Neuronal stem cell (in vitro differentiated cells): Measurements from ENCODE around the gene TAT.

Source experiments
- DNase-seq: peaks from one replicate; pipeline ENCODE4 v3.0.0-alpha.2; 2013; ENCODE audit warnings: low spot score
- H2AFZ ChIP-seq: one replicate; pipeline ENCODE4 v1.6.1; 2013; ENCODE audit warnings: mild to moderate bottlenecking, low read length, inconsistent platforms
- H2AK5ac ChIP-seq: 2 replicates; pipeline ENCODE4 v1.6.1; 2013; ENCODE audit warnings: low read depth, mild to moderate bottlenecking, inconsistent platforms, low read length, moderate library complexity, mixed read lengths
- H2BK120ac ChIP-seq: 2 replicates; pipeline ENCODE4 v1.6.1; 2013; ENCODE audit warnings: low read depth, mild to moderate bottlenecking, inconsistent platforms, low read length, moderate library complexity, mixed read lengths
- H2BK12ac ChIP-seq: one replicate; pipeline ENCODE4 v1.6.1; 2013; ENCODE audit warnings: low read length, inconsistent platforms
- H2BK15ac ChIP-seq: 2 replicates; pipeline ENCODE4 v1.6.1; 2013; ENCODE audit warnings: mild to moderate bottlenecking, low read length, inconsistent platforms, mixed read lengths
- H2BK5ac ChIP-seq: one replicate; pipeline ENCODE4 v1.6.1; 2013; ENCODE audit warnings: inconsistent platforms, mild to moderate bottlenecking, low read length, moderate library complexity
- H3K14ac ChIP-seq: one replicate; pipeline ENCODE4 v1.6.1; 2013; ENCODE audit warnings: low read length, inconsistent platforms
- H3K18ac ChIP-seq: 2 replicates; pipeline ENCODE4 v1.6.1; 2013; ENCODE audit warnings: low read length, inconsistent platforms
- H3K23ac ChIP-seq: 2 replicates; pipeline ENCODE4 v1.6.1; 2013; ENCODE audit warnings: low read depth, mild to moderate bottlenecking, mixed read lengths, low read length, inconsistent platforms; ENCODE audit not compliant: poor library complexity
- H3K27ac ChIP-seq: replicated peaks from 3 replicates; pipeline ENCODE4 v1.5.1; 2013; ENCODE audit warnings: low read length, inconsistent platforms
- H3K27me3 ChIP-seq, 3 experiments: 2 replicates each; pipeline ENCODE4 v1.6.1; 2013; ENCODE audit warnings: low read length in 3 of 3, mild to moderate bottlenecking in 2 of 3, inconsistent platforms in 1 of 3, low read depth in 1 of 3, mixed read lengths in 1 of 3, moderate library complexity in 1 of 3; ENCODE audit not compliant: control insufficient read depth in 3 of 3, insufficient read depth in 3 of 3
- H3K36me3 ChIP-seq, 2 donors: replicated peaks in 1 of 2; 2 replicates each; pipeline ENCODE4 v1.6.1; 2013; ENCODE audit warnings: low read length in 2 of 2; ENCODE audit not compliant: control insufficient read depth in 2 of 2, insufficient read depth in 2 of 2
- H3K4ac ChIP-seq: 2 replicates; pipeline ENCODE4 v1.6.1; 2013; ENCODE audit warnings: inconsistent platforms, mild to moderate bottlenecking, low read length, moderate library complexity
- H3K4me1 ChIP-seq, 2 donors: 1 replicate in 1 of 2; 2 replicates in 1 of 2; pipeline ENCODE4 v1.6.1; 2013; ENCODE audit warnings: low read length in 2 of 2, low read depth in 1 of 2; ENCODE audit not compliant: control insufficient read depth in 2 of 2, insufficient read depth in 1 of 2
- H3K4me2 ChIP-seq: one replicate; pipeline ENCODE4 v1.6.1; 2013; ENCODE audit warnings: mild to moderate bottlenecking, low read length, inconsistent platforms; ENCODE audit not compliant: insufficient read depth, poor library complexity, severe bottlenecking
- H3K4me3 ChIP-seq, 2 donors: 2 replicates each; pipeline ENCODE4 v1.5.1; 2013; ENCODE audit warnings: low read length in 2 of 2, mild to moderate bottlenecking in 2 of 2, inconsistent platforms in 1 of 2, moderate library complexity in 1 of 2
- H3K79me1 ChIP-seq: one replicate; pipeline ENCODE4 v1.6.1; 2013; ENCODE audit warnings: low read depth, mild to moderate bottlenecking, inconsistent platforms, low read length, moderate library complexity
- H3K9ac ChIP-seq: one replicate; pipeline ENCODE4 v1.6.1; 2013; ENCODE audit warnings: mild to moderate bottlenecking, low read depth, low read length, inconsistent platforms; ENCODE audit not compliant: poor library complexity
- H3K9me3 ChIP-seq, 2 donors: replicated peaks in 1 of 2; 2 replicates each; pipeline versions ENCODE3 to v1.6.1; 2013; ENCODE audit warnings: low read length in 2 of 2, mild to moderate bottlenecking in 2 of 2, inconsistent platforms in 1 of 2, low read depth in 1 of 2, mixed read lengths in 1 of 2, moderate library complexity in 1 of 2; ENCODE audit not compliant: control insufficient read depth in 2 of 2, insufficient read depth in 1 of 2
- H4K8ac ChIP-seq: one replicate; pipeline ENCODE4 v1.6.1; 2013; ENCODE audit warnings: low read depth, mild to moderate bottlenecking, inconsistent platforms, low read length, moderate library complexity
- H4K91ac ChIP-seq: one replicate; pipeline ENCODE4 v1.6.1; 2013; ENCODE audit warnings: low read length, low read depth, mild to moderate bottlenecking, inconsistent platforms; ENCODE audit not compliant: poor library complexity
- WGBS, 2 donors: extraction: QIAGEN DNeasy Blood & Tissue Kit; methylation state at CpG; one replicate each; pipeline ENCODE4 v1.1.7; 2013; ENCODE audit warnings: missing lambda C conversion rate in 2 of 2, mixed read lengths in 1 of 2; ENCODE audit not compliant: insufficient read length in 2 of 2, insufficient replicate concordance in 1 of 2; ENCODE audit errors: extremely low coverage in 2 of 2; 5-methylcytosine and 5-hydroxymethylcytosine counted together

TAT gene

GRCh38 chr16:71557299-71557698 lies 19.6 kb downstream of the TAT start:
- H3K9ac ChIP-seq: no peak overlapping the region
- H2BK5ac ChIP-seq: no peak overlapping the region
- H4K91ac ChIP-seq: no peak overlapping the region
- no peaks in the 10 kb centered on the region for H3K4me1 ChIP-seq
- no peak overlapping the region for H3K4me2 ChIP-seq
- H2BK120ac ChIP-seq: no peak overlapping the region
- no peak overlapping the region for H2BK15ac ChIP-seq
- no peak overlapping the region for H2AFZ ChIP-seq
- H3K14ac ChIP-seq: no peak overlapping the region
- H4K8ac ChIP-seq: no peak overlapping the region
- H3K79me1 ChIP-seq: no peaks in the 10 kb centered on the region
- no peaks in the 10 kb centered on the region for H3K27me3 ChIP-seq
- no peak overlapping the region for H2BK12ac ChIP-seq
- DNase-seq: no peak
- H3K23ac ChIP-seq: no peak overlapping the region
- no peak overlapping the region for H2AK5ac ChIP-seq
- H3K9me3 ChIP-seq: peaks cover 0 to 4% of the 10 kb centered on the region in 2 donors
- H3K4ac ChIP-seq: no peak overlapping the region
- no peak overlapping the region for H3K27ac ChIP-seq
- no CpG with 5 or more reads among the region's 3 CpGs for WGBS, 2 donors
- no peaks in the 10 kb centered on the region for H3K36me3 ChIP-seq
- H3K4me3 ChIP-seq: no peak overlapping the region
- no peak overlapping the region for H3K18ac ChIP-seq

DNA sequence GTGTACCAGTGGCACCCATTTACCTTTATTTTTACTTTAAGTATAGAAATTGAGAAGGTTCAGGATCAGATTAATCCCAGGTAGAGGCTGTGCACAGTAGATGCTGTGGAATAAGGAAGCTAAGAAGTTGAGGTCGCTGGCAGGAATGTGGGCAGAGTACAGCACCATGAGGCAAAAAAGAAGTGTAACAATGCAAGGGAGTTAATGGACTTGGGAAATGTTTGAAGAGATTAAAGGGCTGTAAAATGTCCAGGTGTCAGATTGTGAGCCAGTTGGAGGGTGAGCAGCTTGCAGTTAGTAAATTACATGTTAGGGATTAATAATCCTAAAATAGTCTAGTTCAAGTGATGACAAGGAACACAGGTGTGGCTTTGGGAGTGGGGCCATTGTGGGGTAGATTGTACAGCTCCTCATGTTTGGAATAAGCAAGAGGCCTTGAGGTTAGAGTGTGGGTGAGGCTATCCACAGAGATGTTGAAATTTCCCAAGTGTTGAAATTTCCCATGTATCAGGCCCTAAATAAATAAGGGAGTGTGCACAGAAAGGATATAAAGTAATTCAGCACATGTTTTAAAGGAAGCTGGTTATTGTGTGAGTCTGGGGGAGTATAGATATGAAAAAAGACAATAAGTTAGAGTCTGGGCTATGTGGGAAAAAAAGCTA lies 21.5 kb downstream of the TAT start:
- no peak overlapping the region for H3K4me2 ChIP-seq
- no peaks in the 10 kb centered on the region for H3K27me3 ChIP-seq
- no peak overlapping the region for H4K91ac ChIP-seq
- H4K8ac ChIP-seq: no peak overlapping the region
- no peak overlapping the region for H3K27ac ChIP-seq
- no peak overlapping the region for H2AK5ac ChIP-seq
- no CpG with 5 or more reads among the region's 1 CpG for WGBS, 2 donors
- no peak overlapping the region for H3K14ac ChIP-seq
- H3K4ac ChIP-seq: no peak overlapping the region
- H3K23ac ChIP-seq: no peak overlapping the region
- no peak for DNase-seq
- H2BK12ac ChIP-seq: no peak overlapping the region
- no peaks in the 10 kb centered on the region for H3K79me1 ChIP-seq
- no peak overlapping the region for H3K18ac ChIP-seq
- H3K4me1 ChIP-seq: no peaks in the 10 kb centered on the region
- no peak overlapping the region for H2BK15ac ChIP-seq
- no peaks in the 10 kb centered on the region for H3K36me3 ChIP-seq
- H2BK5ac ChIP-seq: no peak overlapping the region
- H3K9me3 ChIP-seq: no peaks in the 10 kb centered on the region
- H2AFZ ChIP-seq: no peak overlapping the region
- no peak overlapping the region for H3K4me3 ChIP-seq
- H3K9ac ChIP-seq: no peak overlapping the region
- H2BK120ac ChIP-seq: no peak overlapping the region

DNA sequence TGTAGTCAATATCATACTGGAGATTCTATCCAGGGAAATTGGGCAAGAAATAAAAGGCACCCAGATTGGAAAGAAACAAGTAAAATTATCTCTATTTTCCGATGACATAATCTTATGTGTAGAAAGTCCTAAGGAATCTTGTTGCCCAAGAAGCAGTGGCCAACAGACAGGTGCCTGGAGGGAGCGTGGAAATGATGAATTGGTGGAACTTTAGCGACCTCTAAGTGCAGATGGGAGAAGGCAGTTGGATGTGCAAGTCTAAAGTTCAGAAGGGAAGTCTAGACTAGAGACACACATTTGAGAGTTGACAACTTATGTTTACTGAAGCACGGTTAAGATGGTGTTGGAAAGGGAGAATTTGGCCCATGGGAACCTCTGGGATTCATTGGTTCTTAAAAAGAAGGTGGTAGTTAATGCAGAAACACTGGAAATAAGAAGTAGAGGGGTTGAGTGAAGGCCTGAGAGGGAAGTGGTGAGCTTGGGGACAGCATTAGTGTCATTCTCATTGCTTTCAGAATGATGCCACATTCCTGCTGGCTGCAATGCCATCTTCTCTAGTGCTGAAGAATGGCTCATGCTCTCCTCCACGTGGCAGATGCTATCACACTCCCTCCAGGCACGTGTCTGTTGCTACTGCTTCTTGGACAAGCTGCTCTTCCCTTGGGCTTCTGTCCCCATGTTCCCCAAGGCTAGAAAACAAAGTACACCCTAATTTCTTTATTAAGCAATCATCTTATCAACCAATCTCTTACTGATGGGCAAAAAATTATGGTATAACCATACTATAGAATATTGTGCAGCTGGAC lies 24.0 kb downstream of the TAT start:
- H3K23ac ChIP-seq: no peak overlapping the region
- no peaks in the 10 kb centered on the region for H3K36me3 ChIP-seq
- no peaks in the 10 kb centered on the region for H3K9me3 ChIP-seq
- H3K4me2 ChIP-seq: no peak overlapping the region
- no peak overlapping the region for H4K91ac ChIP-seq
- no peak overlapping the region for H3K4me3 ChIP-seq
- no peak for DNase-seq
- no peaks in the 10 kb centered on the region for H3K4me1 ChIP-seq
- H2BK120ac ChIP-seq: no peak overlapping the region
- H3K18ac ChIP-seq: no peak overlapping the region
- no peak overlapping the region for H2BK5ac ChIP-seq
- no peaks in the 10 kb centered on the region for H3K79me1 ChIP-seq
- no CpG with 5 or more reads among the region's 6 CpGs for WGBS, 2 donors
- H2AFZ ChIP-seq: no peak overlapping the region
- H2BK12ac ChIP-seq: no peak overlapping the region
- no peak overlapping the region for H2AK5ac ChIP-seq
- H3K27me3 ChIP-seq: no peaks in the 10 kb centered on the region
- no peak overlapping the region for H3K14ac ChIP-seq
- no peak overlapping the region for H3K9ac ChIP-seq
- no peak overlapping the region for H3K4ac ChIP-seq
- H2BK15ac ChIP-seq: no peak overlapping the region
- no peak overlapping the region for H4K8ac ChIP-seq
- no peak overlapping the region for H3K27ac ChIP-seq

GRCh38 chr16:71547168-71547567 lies 29.7 kb downstream of the TAT start:
- H3K4me2 ChIP-seq: no peak overlapping the region
- H3K36me3 ChIP-seq: no peaks in the 10 kb centered on the region
- no peak for DNase-seq
- H3K18ac ChIP-seq: no peak overlapping the region
- no peak overlapping the region for H3K4ac ChIP-seq
- H3K9ac ChIP-seq: no peak overlapping the region
- no peaks in the 10 kb centered on the region for H3K27me3 ChIP-seq
- H3K14ac ChIP-seq: no peak overlapping the region
- no peaks in the 10 kb centered on the region for H3K79me1 ChIP-seq
- H3K9me3 ChIP-seq: no peaks in the 10 kb centered on the region
- H2AK5ac ChIP-seq: no peak overlapping the region
- no peak overlapping the region for H3K23ac ChIP-seq
- no peak overlapping the region for H3K4me3 ChIP-seq
- no peaks in the 10 kb centered on the region for H3K4me1 ChIP-seq
- no peak overlapping the region for H2BK15ac ChIP-seq
- no peak overlapping the region for H2BK5ac ChIP-seq
- H3K27ac ChIP-seq: no peak overlapping the region
- no peak overlapping the region for H4K8ac ChIP-seq
- no peak overlapping the region for H2AFZ ChIP-seq
- H2BK120ac ChIP-seq: no peak overlapping the region
- H2BK12ac ChIP-seq: no peak overlapping the region
- no peak overlapping the region for H4K91ac ChIP-seq
